Subcutaneous adipose tissue (tissue), 4 donors: Measurements from ENCODE around the gene SHLD1. TPM values are rescaled to one million over a fixed set of nuclear protein-coding genes. Genes with fewer than 3 reads are reported as not detected.

Source experiments
- total RNA-seq, 4 donors: library from RNA; depleted of rRNA; stranded (reverse); fragments of >200 nt; gene quantifications; one replicate each; pipeline ENCODE4 v1.1.0, GENCODE V29; 2016
- TF ChIP-seq, protein P1 (sequence below): fragments of 450-650 bp; IDR thresholded peaks from one replicate; pipeline ENCODE4 v1.5.1; 2016; ENCODE audit warnings: low read depth, mild to moderate bottlenecking, control low read depth, antibody characterized with exemption, moderate library complexity

SHLD1 gene
- total RNA-seq, 4 donors from 2014 or later: 1.3 to 7.7 (median 2.9) TPM

DNA sequence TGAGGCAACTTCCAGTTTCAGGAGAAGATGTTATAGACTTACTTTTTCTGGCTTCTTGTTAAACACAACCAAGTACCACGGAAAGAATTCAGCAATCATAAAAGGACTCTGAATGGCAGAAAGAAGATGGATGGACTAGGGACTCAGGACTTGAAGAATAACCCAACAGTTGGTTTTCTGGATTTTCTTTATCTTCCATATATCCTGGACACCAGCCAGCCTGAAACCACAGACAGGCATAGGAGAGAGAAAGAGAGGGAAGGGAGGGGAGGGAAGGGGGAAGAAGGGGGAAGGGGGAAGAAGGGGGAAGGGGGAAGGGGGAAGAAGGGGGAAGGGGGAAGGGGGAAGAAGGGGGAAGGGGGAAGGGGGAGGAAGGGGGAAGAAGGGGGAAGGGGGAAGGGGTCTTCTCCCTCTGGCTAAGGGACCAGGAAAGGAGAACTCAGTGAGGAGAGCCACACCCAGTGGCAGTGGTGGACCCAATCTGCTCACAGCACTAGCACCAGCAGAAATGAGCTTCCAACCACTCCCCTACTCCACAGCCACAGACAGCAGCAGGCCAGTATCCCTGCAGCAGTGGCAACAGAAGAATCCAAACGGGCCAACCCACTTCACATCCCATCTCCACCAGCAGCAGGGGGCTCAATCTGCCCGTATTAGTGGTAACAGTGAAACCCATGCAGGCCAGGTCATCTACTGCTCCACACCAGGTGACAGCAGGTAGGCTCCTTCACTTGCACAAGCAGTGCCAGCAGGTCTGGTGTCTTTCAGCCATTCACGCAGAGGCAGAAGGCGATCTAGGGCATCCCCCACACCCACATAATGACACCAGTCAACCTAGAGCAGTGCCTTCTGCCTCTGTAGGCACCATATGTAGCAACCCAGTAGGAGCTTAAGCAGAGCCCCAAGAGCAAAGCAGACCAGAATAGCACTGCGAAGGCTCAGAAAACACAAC lies 121.5 kb downstream of the SHLD1 start:
- TF ChIP-seq, protein P1, sequence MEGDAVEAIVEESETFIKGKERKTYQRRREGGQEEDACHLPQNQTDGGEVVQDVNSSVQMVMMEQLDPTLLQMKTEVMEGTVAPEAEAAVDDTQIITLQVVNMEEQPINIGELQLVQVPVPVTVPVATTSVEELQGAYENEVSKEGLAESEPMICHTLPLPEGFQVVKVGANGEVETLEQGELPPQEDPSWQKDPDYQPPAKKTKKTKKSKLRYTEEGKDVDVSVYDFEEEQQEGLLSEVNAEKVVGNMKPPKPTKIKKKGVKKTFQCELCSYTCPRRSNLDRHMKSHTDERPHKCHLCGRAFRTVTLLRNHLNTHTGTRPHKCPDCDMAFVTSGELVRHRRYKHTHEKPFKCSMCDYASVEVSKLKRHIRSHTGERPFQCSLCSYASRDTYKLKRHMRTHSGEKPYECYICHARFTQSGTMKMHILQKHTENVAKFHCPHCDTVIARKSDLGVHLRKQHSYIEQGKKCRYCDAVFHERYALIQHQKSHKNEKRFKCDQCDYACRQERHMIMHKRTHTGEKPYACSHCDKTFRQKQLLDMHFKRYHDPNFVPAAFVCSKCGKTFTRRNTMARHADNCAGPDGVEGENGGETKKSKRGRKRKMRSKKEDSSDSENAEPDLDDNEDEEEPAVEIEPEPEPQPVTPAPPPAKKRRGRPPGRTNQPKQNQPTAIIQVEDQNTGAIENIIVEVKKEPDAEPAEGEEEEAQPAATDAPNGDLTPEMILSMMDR: no peak

DNA sequence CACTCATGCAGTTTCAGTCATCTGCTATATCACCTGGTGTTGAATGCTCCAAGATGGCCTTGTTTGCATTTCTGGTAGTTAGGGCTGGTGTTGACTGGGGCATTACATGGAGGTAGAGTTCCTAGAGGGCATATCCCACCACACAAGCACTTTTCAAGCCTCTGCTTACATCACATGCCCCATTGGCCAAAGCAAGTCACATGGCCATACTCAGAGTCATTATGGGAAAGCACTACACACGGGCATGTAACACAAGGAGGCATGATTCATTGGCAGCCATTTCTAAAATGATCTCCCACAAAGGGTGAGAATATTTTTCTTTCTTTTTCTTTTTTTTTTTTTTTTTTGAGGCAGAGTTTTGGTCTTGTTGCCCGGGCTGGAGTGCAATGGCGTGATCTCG lies 126.9 kb downstream of the SHLD1 start:
- TF ChIP-seq, protein P1: no peak

DNA sequence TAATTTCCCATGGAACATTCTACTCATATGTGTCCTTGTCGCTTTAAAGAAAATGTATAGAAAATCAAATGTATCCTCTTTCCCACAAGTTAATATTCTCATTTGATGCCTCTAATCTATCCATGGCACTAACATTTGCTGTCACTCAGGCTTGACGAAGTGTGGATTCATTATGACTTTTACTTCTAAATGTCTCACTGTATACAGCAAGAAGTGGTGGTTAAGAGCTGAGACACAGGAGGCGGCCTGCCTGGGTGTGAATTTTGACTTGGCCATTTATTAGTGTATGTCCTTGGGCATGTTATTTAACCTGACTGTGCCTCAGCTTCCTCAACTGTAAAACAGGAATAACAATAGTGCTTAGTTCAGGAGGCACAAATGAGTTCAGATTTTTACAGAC lies 130.1 kb downstream of the SHLD1 start:
- TF ChIP-seq, protein P1: no peak

DNA sequence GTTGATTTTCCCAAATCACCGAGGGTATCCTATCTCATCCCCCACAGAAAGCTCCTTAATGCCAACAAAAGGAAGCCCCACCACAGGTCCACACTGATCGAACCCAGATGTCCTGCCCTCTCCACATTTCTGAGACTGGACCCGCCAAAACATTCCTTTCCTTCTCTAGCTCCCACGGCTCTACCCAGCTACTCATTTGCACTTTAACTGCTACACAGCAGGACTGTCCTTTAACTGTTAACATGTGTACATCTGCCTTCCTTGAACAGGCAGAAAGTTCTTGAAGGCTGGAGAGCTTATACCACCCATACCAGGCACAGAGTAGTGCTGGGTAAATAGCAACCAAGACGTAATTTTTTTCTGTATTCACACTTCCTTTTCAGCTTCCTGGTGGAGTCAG lies 131.5 kb downstream of the SHLD1 start:
- TF ChIP-seq, protein P1: no peak

DNA sequence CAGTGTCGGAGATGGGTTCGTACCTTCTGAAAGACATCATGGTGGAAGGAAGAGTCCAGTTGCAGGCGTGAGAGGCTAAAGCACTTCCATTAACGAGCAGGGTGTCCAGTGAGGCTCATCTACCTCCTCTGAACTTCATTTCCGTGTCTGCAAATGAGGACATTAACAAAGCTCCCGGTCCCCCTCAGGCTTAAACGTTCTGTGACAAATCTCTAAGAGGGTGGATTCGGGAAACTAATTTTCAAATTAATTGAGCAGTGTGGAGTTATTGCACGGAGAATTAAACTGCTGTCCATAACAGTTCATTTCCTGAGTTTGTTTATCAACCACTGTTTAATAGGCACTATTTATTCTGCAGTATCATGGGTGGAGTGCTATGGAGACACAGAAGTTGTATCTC lies 132.0 kb downstream of the SHLD1 start:
- TF ChIP-seq, protein P1: no peak

DNA sequence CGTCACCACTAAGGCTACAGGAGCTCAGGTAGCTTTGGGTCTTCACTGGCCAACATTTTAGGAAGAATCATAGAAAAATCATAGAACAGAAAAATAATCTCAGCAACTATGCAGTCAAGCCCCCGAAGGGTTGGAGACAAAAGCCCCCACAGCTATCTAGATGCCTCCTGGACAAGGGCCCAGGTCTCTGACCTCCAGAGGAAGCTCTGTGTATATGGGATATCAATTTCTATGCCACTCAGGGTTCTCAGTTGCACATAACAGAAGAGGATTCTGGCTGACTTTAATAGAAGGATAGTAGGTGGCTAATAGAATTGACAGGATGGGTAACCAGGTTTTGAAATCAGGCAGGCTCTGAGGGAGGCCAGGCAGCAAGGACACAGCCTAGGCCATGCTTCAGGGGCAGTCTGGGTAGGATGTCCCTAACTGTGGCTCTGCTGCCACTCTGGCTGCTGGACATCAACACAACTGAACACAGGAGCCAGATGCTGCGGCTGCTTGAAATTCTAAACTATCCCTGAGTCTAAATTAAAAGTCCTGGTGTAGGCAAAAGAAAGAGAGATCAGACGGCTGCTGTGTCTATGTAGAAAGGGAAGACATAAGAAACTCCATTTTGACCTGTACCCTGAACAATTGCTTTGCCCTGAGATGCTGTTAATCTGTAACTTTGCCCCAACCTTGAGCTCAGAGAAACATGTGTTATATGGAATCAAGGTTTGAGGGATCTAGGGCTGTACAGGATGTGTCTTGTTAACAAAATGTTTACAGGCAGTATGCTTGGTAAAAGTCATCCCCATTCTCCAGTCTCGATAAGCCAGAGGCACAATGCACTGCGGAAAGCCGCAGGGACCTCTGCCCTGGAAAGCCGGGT lies 134.5 kb downstream of the SHLD1 start:
- TF ChIP-seq, protein P1: no peak

DNA sequence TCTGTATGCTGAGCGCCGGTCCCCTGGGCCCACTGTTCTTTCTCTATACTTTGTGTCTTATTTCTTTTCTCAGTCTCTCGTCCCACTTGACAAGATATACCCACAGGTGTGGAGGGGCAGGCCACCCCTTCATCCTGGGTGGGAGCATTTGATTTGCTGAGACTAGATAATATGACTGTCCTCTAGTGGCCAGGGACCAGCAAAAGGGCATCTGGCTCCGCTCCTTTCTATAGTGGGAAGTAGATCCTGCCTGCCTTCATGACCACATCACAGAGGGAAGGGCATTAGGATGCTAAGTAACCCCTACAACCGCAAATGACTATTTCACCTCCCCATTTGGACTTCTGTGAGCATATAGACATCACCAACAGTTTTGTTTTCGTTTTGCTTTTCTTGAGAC lies 135.7 kb downstream of the SHLD1 start:
- TF ChIP-seq, protein P1: no peak
